Esophagus muscularis mucosa (tissue), 4 donors: Measurements from ENCODE around the gene SARS1.

Experiments used
- CTCF ChIP-seq, 3 experiments: fragments of 200-600 bp in 2 of 3; fragments of 450-650 bp in 1 of 3; sonication (generic) in 2 of 3; IDR thresholded peaks; one replicate each; pipeline ENCODE4 v1.5.1; 2017 to 2019; ENCODE audit warnings: antibody characterized with exemption in 3 of 3, mild to moderate bottlenecking in 2 of 3, moderate library complexity in 1 of 3
- EP300 ChIP-seq: sonication (generic); formaldehyde crosslinking; IDR thresholded peaks from one replicate; pipeline ENCODE4 v1.6.1; 2017; ENCODE audit warnings: antibody characterized with exemption
- POLR2A ChIP-seq: fragments of 450-650 bp; IDR thresholded peaks from one replicate; pipeline ENCODE4 v1.6.1; 2017; ENCODE audit warnings: antibody characterized with exemption, moderate library complexity, mild to moderate bottlenecking, low read depth

GRCh38 chr1:109170035-109170764, 43.5 kb upstream of the SARS1 start:
- TF ChIP-seq CTCF (IDR thresholded peaks at IDR 0.05) (no peak), EP300 (no peak), POLR2A (no peak)
